NCI-H2029 treated with DMSO at 0.1 percent for 48 hours (cell line): ENCODE measurements around the gene SMARCD1.

Experiments used
- DNase-seq: peaks from one replicate; lab custom pipeline; 2025; lab: John Stamatoyannopoulos, UW

SMARCD1 gene

GRCh38 chr12:50104417-50105366 lies 19.6 kb downstream of the SMARCD1 start:
- DNase-seq = no peak

GRCh38 chr12:50105913-50106450 lies 20.8 kb downstream of the SMARCD1 start:
- DNase-seq = no peak

GRCh38 chr12:50106907-50107306 lies 21.8 kb downstream of the SMARCD1 start:
- no peak for DNase-seq

- no peak for DNase-seq
Measured at GRCh38 chr12:50107416-50108268, 22.5 kb downstream of the SMARCD1 start.

- DNase-seq = no peak
Measured at GRCh38 chr12:50109319-50109718, 24.2 kb downstream of the SMARCD1 start.

GRCh38 chr12:50110127-50110761 lies 25.1 kb downstream of the SMARCD1 start:
- DNase-seq = no peak

GRCh38 chr12:50110762-50111351 lies 25.7 kb downstream of the SMARCD1 start:
- DNase-seq = no peak

- DNase-seq = no peak
Measured at GRCh38 chr12:50111395-50111692, 26.2 kb downstream of the SMARCD1 start.

GRCh38 chr12:50111693-50112455 lies 26.7 kb downstream of the SMARCD1 start, which contains the start of gene COX14:
Gene COX14, plus strand, starts transcription at chr12:50112236. Its CDS starts 7,808 bp downstream, at chr12:50120044.
- DNase-seq = peak; percentile 96

GRCh38 chr12:50112456-50113218 lies 27.5 kb downstream of the SMARCD1 start:
- DNase-seq = peak; percentile 36

GRCh38 chr12:50117057-50117622 lies 32.0 kb downstream of the SMARCD1 start:
- DNase-seq = peak; percentile 58

GRCh38 chr12:50119387-50119786 lies 34.2 kb downstream of the SMARCD1 start:
- no peak for DNase-seq

GRCh38 chr12:50120521-50120920 lies 35.4 kb downstream of the SMARCD1 start:
- no peak for DNase-seq

- DNase-seq = no peak
Measured at GRCh38 chr12:50120953-50121352, 35.8 kb downstream of the SMARCD1 start.

GRCh38 chr12:50121641-50122040 lies 36.5 kb downstream of the SMARCD1 start:
- no peak for DNase-seq

- no peak for DNase-seq
Measured at GRCh38 chr12:50123203-50123602, 38.1 kb downstream of the SMARCD1 start.

- DNase-seq = peak; percentile 86
Measured at GRCh38 chr12:50127546-50127945, 42.4 kb downstream of the SMARCD1 start.

- no peak for DNase-seq
Measured at GRCh38 chr12:50129290-50129689, 44.1 kb downstream of the SMARCD1 start.

GRCh38 chr12:50132505-50133135 lies 47.5 kb downstream of the SMARCD1 start:
- DNase-seq = no peak
